Esophagus squamous epithelium (tissue), 5 donors: ENCODE measurements around the gene ALAS1. TPM values are rescaled to one million over a fixed set of nuclear protein-coding genes. Genes with fewer than 3 reads are reported as not detected.

Source experiments
- DNase-seq: peaks from one replicate; lab custom pipeline; 2025; lab: John Stamatoyannopoulos, UW
- H3K27ac ChIP-seq, 4 donors: fragments of 200-600 bp; sonication (generic); one replicate each; pipeline ENCODE4 v1.5.1; 2016 to 2019; ENCODE audit warnings: mild to moderate bottlenecking in 1 of 4
- H3K27me3 ChIP-seq, 4 donors: fragments of 200-600 bp; sonication (generic); 1 replicate in 3 of 4; 2 replicates in 1 of 4; pipeline versions ENCODE4 v1.5.1 to v1.6.0; 2017 to 2021; ENCODE audit warnings: antibody characterized with exemption in 1 of 4
- H3K36me3 ChIP-seq, 3 donors: fragments of 200-600 bp; sonication (generic); one replicate each; pipeline ENCODE4 v1.5.1; 2016 to 2019
- H3K4me1 ChIP-seq, 3 donors: fragments of 200-600 bp; sonication (generic); one replicate each; pipeline ENCODE4 v1.5.1; 2017 to 2019
- H3K4me3 ChIP-seq, 4 donors: fragments of 200-600 bp; sonication (generic); 1 replicate in 3 of 4; 2 replicates in 1 of 4; pipeline ENCODE4 v1.5.1; 2016 to 2019; ENCODE audit warnings: mild to moderate bottlenecking in 2 of 4, moderate library complexity in 1 of 4
- H3K9me3 ChIP-seq, 3 donors: fragments of 200-600 bp; sonication (generic); one replicate each; pipeline ENCODE4 v1.5.1; 2016 to 2019
- POLR2A ChIP-seq, 4 donors: fragments of 450-650 bp; IDR thresholded peaks; one replicate each; pipeline ENCODE4 v1.6.1; 2017; ENCODE audit warnings: antibody characterized with exemption in 4 of 4, mild to moderate bottlenecking in 4 of 4, moderate library complexity in 3 of 4
- WGBS, 2 donors: methylation state at CpG; one replicate each; pipeline ENCODE4 v1.1.5; 2018; 5-methylcytosine and 5-hydroxymethylcytosine counted together
- intact Hi-C: fragments of 100-400 bp; cut with DNase I; formaldehyde crosslinking; loops from one replicate; pipeline ENCODE4 v1.15.0; 2022
- total RNA-seq, 4 donors: library from RNA; depleted of rRNA; stranded (reverse); fragments of >200 nt; gene quantifications; one replicate each; pipeline ENCODE4 v1.1.0, GENCODE V29; 2016
- TF ChIP-seq, protein P1 (sequence below), 6 experiments: fragments of 450-650 bp in 4 of 6; fragments of 200-600 bp in 2 of 6; sonication (generic) in 2 of 6; IDR thresholded peaks; one replicate each; pipeline ENCODE4 v1.5.1; 2016 to 2019; ENCODE audit warnings: antibody characterized with exemption in 6 of 6, mild to moderate bottlenecking in 4 of 6, moderate library complexity in 4 of 6
- donor health status: DM: yes; HTN: yes; CAD: no.

ALAS1 gene
- total RNA-seq, 4 donors from 2014 or later, result 28.3 to 45.5 (median 35.1) TPM

DNA sequence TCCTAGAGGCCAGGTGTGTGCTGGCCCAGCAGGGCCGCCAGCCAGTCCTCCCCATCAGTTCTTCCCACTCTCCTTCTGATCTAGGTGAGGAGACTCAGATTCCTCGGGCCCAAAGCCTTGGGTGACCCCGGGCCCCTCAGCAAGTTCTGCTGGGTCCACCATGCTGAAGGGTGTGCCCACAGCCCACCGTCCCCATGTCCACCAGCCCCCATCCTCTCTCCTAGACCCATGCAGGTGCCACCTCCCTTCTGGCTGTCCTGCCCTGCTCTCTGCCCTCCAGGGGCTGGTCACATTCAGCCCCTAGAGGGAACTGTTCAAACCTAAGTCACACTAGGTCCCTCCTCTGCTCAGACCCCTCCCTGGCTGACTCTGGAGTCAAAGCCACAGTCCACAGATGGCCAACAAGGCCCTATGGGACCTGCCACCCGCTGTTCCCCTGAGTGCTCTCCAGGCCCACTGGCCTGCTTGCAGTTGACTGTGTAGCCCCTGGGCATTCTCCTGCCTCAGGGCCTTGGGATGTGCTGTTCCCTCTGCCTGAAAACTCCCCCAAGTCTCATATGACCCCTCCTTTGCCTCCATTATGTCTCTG is 28.4 kb downstream of the ALAS1 start:
- H3K27ac ChIP-seq, result peak overlapping the region in 1 of 4 donors; percentile 34
- peaks cover 27 to 42% (median 32%) of the 10 kb centered on the region in 3 donors for H3K36me3 ChIP-seq
- DNase-seq, result no peak
- no peak for TF ChIP-seq POLR2A (IDR thresholded peaks at IDR 0.05)
- TF ChIP-seq, protein P1, sequence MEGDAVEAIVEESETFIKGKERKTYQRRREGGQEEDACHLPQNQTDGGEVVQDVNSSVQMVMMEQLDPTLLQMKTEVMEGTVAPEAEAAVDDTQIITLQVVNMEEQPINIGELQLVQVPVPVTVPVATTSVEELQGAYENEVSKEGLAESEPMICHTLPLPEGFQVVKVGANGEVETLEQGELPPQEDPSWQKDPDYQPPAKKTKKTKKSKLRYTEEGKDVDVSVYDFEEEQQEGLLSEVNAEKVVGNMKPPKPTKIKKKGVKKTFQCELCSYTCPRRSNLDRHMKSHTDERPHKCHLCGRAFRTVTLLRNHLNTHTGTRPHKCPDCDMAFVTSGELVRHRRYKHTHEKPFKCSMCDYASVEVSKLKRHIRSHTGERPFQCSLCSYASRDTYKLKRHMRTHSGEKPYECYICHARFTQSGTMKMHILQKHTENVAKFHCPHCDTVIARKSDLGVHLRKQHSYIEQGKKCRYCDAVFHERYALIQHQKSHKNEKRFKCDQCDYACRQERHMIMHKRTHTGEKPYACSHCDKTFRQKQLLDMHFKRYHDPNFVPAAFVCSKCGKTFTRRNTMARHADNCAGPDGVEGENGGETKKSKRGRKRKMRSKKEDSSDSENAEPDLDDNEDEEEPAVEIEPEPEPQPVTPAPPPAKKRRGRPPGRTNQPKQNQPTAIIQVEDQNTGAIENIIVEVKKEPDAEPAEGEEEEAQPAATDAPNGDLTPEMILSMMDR (IDR thresholded peaks at IDR 0.05), result no peak
- intact Hi-C loops, result no loop called here
- H3K9me3 ChIP-seq, result no peaks in the 10 kb centered on the region
- no peak overlapping the region for H3K4me3 ChIP-seq
- 76 to 92% methylated on average over 2 to 5 of the region's 5 CpGs for WGBS, 2 donors
- peaks cover 0 to 9% (median 5%) of the 10 kb centered on the region in 3 donors for H3K4me1 ChIP-seq
- no peaks in the 10 kb centered on the region for H3K27me3 ChIP-seq

DNA sequence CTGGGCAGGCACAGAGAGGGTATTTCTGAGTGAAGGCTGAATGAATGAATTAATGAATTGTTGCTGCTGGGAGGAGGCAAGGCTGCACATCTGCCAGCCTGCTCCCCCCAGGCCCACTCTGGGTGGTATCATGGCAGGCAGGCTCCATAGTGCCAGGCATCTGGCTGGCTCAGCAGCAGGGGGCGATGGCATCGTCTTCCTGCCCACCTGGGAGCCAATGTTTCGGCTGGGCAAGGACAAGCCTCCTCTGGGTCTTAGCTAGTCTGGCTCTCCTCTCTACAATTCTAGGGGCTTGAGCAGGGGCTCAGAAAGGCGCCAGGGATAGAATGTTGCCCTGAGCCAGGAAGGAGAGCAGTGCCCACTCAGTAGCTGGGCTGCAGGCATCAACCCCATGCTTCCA is 29.2 kb downstream of the ALAS1 start:
- Histone ChIP-seq H3K36me3 (peaks cover 27 to 50% (median 32%) of the 10 kb centered on the region in 3 donors), H3K9me3 (no peaks in the 10 kb centered on the region), H3K4me3 (no peak overlapping the region), H3K27me3 (no peaks in the 10 kb centered on the region), H3K4me1 (peaks cover 0 to 9% (median 2%) of the 10 kb centered on the region in 3 donors), H3K27ac (no peak overlapping the region)
- intact Hi-C loops, result no loop called here
- DNase-seq, result no peak
- WGBS, 2 donors, result 72% methylated on average over 3 of the region's 4 CpGs; no CpG with 5 or more reads in 1 of the 2 donors
- no peak for TF ChIP-seq POLR2A (IDR thresholded peaks at IDR 0.05)
- TF ChIP-seq, protein P1 (IDR thresholded peaks at IDR 0.05), result no peak

DNA sequence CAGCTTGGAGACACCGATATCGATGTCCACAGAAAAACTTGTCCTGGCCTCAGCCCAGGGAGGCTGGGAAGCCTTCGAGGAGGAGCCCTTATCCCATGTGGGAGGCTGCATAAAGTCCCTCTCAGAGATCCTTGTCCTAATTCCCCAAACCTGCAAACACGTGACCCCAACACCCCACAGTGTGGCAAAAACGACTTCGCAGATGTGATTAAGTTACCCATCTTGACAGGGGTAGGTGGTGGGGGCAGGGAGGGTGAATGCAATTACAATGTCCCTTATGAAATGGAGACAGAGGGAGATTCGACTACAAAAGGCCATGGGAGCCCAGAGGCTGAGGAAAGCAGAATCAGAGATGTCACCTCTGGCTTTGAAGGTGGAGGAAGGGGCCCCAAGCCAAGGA is 29.8 kb downstream of the ALAS1 start:
- peaks cover 0 to 15% (median 0%) of the 10 kb centered on the region in 3 donors for H3K4me1 ChIP-seq
- 66 to 87% methylated on average over 3 to 4 of the region's 7 CpGs for WGBS, 2 donors
- no peak for DNase-seq
- no peaks in the 10 kb centered on the region for H3K9me3 ChIP-seq
- no peaks in the 10 kb centered on the region for H3K27me3 ChIP-seq
- peaks cover 27 to 57% (median 36%) of the 10 kb centered on the region in 3 donors for H3K36me3 ChIP-seq
- intact Hi-C loops, result no loop called here
- no peak for TF ChIP-seq POLR2A (IDR thresholded peaks at IDR 0.05)
- TF ChIP-seq, protein P1 (IDR thresholded peaks at IDR 0.05), result no peak
- H3K27ac ChIP-seq, result no peak overlapping the region
- no peak overlapping the region for H3K4me3 ChIP-seq

DNA sequence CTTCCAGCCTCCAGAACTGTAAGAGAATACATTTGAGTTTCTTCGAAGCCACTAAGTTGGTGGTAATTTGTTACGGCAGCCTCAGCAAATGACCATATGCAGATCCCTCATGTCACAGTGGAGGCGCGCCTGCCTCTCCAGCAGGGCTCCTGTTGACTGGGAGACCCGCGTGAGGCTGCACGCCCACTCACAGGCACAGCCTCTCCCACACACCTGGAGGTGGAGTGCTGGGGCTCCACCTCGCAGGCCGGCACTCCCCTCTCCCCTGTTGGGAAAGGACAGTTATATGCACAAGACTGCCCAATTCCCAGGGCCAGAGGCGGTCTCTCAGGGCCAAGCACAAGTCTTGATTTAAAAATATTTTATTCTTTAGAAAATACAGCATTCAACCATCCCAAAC is 30.3 kb downstream of the ALAS1 start:
- Histone ChIP-seq H3K36me3 (peaks cover 27 to 62% (median 36%) of the 10 kb centered on the region in 3 donors), H3K4me1 (peaks cover 0 to 20% (median 0%) of the 10 kb centered on the region in 3 donors), H3K27me3 (no peaks in the 10 kb centered on the region), H3K9me3 (no peaks in the 10 kb centered on the region), H3K4me3 (no peak overlapping the region), H3K27ac (no peak overlapping the region)
- intact Hi-C loops, result no loop called here
- 60 to 91% methylated on average over 2 to 4 of the region's 10 CpGs for WGBS, 2 donors
- no peak for TF ChIP-seq POLR2A (IDR thresholded peaks at IDR 0.05)
- TF ChIP-seq, protein P1 (IDR thresholded peaks at IDR 0.05), result no peak
- DNase-seq, result no peak

DNA sequence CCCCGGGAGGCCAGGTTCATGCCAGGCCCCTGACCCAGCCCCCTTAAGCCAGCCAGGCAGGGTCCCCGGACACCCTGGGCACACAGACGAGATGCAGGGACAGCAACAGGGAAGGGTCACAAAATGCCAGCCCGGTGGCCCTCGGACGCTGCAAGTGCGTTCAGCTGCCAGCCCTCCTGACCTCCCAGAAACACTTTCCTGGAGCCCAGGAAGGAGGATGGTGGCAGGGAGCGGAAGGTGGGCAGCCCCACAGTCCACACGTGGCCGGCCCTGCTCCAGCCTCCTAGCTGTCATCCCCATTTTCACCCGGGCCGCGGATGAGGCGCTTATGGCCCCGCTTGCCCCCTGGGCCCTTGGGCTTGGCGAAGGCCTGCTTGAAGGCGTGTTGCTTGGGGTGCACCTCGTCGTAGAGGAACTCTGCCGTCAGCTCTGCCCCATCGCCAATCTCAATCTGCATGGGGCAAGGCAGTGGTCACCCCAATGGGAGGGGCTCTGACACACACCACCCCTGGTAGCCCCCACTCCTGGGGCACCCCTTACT is 30.9 kb downstream of the ALAS1 start:
- H3K9me3 ChIP-seq, result no peaks in the 10 kb centered on the region
- H3K36me3 ChIP-seq, result peaks cover 27 to 67% (median 36%) of the 10 kb centered on the region in 3 donors
- no peak overlapping the region for H3K27ac ChIP-seq
- intact Hi-C loops, result no loop called here
- H3K27me3 ChIP-seq, result no peaks in the 10 kb centered on the region
- WGBS, 2 donors, result 77 to 91% methylated on average over 8 to 11 of the region's 21 CpGs
- H3K4me1 ChIP-seq, result peaks cover 0 to 21% (median 0%) of the 10 kb centered on the region in 3 donors
- no peak for DNase-seq
- TF ChIP-seq, protein P1 (IDR thresholded peaks at IDR 0.05), result no peak
- TF ChIP-seq POLR2A (IDR thresholded peaks at IDR 0.05), result no peak
- no peak overlapping the region for H3K4me3 ChIP-seq
